Stimulated activated effector memory CD8-positive, alpha-beta T cell treated with anti-CD3 and anti-CD28 coated beads, Interleukin-12 subunit alpha, Interleukin-12 subunit beta, amount 100 ng/mL, for 72 hours (primary cell): ENCODE measurements around the gene CGN.
A peak's percentile ranks its signal among the peaks of the same experiment; 100 is the strongest.
"Not testable (repeated sequence)": the region's sequence is repeated elsewhere in the genome, so short reads cannot be mapped to it uniquely, and the experiment has no call there.

Experiments
- ATAC-seq: fragments of 150-1000 bp; cut with Tn5 transposase; 2 replicates; pipeline ENCODE4 v1.10.0; 2021
- DNase-seq, 2 donors: peaks; one replicate each; pipeline ENCODE4 v3.0.0; 2021 to 2022; ENCODE audit warnings: low spot score in 2 of 2
- H3K27ac Mint-ChIP-seq: one replicate; pipeline ENCODE4 v1.8.0; 2022; ENCODE audit warnings: mild to moderate bottlenecking, mixed read lengths
- H3K36me3 Mint-ChIP-seq: one replicate; pipeline ENCODE4 v1.8.0; 2022; ENCODE audit warnings: mild to moderate bottlenecking, mixed read lengths
- H3K4me1 Mint-ChIP-seq: one replicate; pipeline ENCODE4 v1.8.0; 2022; ENCODE audit warnings: mixed read lengths
- H3K4me3 Mint-ChIP-seq: one replicate; pipeline ENCODE4 v1.8.0; 2022; ENCODE audit warnings: mild to moderate bottlenecking, mixed read lengths
- H3K9me3 Mint-ChIP-seq: one replicate; pipeline ENCODE4 v1.8.0; 2022; ENCODE audit warnings: mixed read lengths

The CGN gene

GRCh38 chr1:151510020-151510405, 1.2 kb upstream of the CGN start:
- DNase-seq: no peak
- ATAC-seq: no peak
- no peaks in the 10 kb centered on the region for H3K9me3 Mint-ChIP-seq
- H3K4me3 Mint-ChIP-seq: peak overlapping the region; percentile 74
- H3K27ac Mint-ChIP-seq: no peak overlapping the region
- no peaks in the 10 kb centered on the region for H3K36me3 Mint-ChIP-seq
- peaks cover 33% of the 10 kb centered on the region for H3K4me1 Mint-ChIP-seq

- no peak for DNase-seq
- Mint-ChIP-seq H3K36me3 (no peaks in the 10 kb centered on the region), H3K9me3 (no peaks in the 10 kb centered on the region), H3K4me3 (peak overlapping the region; percentile 74), H3K4me1 (peaks cover 33% of the 10 kb centered on the region), H3K27ac (peak overlapping the region; percentile 21)
- no peak for ATAC-seq
Measured at GRCh38 chr1:151510614-151510956, 602 bp upstream of the CGN start.

DNA sequence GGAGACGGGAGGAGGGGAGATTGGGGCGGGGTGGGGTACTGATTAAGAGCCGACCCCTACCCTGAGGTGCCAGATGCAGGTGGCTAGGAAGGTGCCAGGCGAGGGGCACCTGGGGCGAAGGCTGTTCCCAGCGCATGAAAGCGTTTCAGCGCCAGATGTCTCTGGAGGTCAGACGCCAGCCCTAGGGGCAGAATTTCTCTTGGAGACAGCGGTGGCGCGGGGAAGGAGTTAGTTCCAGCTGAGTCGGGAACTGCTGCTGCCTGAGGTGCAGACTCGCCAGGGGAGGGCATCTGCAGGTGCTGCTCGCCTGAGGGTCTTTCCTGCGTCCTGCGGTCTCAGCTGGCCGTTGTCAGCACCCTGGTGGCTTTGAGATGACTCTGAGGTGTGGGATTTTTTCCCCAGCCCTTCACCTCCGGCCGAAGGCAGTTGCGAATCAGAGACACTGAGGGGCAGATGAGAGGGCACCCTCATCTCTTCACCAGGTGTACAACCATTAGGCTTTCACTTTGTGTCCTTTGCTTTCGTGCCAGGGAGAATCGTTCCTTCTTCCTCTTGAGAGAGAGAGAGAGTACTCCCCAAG, 539 bp downstream of the CGN start:
- Mint-ChIP-seq H3K27ac (peak overlapping the region; percentile 17), H3K4me1 (peaks cover 29% of the 10 kb centered on the region), H3K9me3 (no peaks in the 10 kb centered on the region), H3K4me3 (peak overlapping the region; percentile 74), H3K36me3 (no peaks in the 10 kb centered on the region)
- DNase-seq: no peak
- peak; percentile 35 for ATAC-seq

DNA sequence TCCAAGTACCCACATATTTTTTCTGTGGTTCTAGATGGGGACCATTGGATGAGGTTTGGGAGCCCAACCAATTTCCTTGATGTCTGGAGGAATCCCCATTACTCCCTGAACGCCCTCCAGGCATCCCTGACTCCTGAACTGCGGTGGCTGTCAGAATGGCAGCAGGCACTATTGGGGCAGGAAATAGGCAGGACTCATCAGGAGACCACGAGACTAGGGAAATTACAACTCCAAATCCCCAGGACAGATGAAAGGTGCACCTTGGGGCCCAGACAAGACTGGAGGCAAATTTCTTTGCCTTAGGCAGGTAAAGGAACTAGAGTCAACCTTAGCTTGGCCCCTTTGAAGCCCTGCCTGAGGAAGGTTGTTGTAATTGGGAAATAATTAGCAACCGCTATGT, 1.1 kb downstream of the CGN start:
- ATAC-seq (no peak), DNase-seq (no peak)
- Mint-ChIP-seq H3K36me3 (no peaks in the 10 kb centered on the region), H3K27ac (no peak overlapping the region), H3K4me1 (peaks cover 29% of the 10 kb centered on the region), H3K9me3 (no peaks in the 10 kb centered on the region), H3K4me3 (peak overlapping the region; percentile 74)

- H3K27ac Mint-ChIP-seq: no peak overlapping the region
- H3K4me3 Mint-ChIP-seq: peak overlapping the region; percentile 74
- no peaks in the 10 kb centered on the region for H3K36me3 Mint-ChIP-seq
- ATAC-seq: no peak
- H3K9me3 Mint-ChIP-seq: no peaks in the 10 kb centered on the region
- H3K4me1 Mint-ChIP-seq: peaks cover 29% of the 10 kb centered on the region
- no peak for DNase-seq
Measured at GRCh38 chr1:151512801-151513625, 1.8 kb downstream of the CGN start.

DNA sequence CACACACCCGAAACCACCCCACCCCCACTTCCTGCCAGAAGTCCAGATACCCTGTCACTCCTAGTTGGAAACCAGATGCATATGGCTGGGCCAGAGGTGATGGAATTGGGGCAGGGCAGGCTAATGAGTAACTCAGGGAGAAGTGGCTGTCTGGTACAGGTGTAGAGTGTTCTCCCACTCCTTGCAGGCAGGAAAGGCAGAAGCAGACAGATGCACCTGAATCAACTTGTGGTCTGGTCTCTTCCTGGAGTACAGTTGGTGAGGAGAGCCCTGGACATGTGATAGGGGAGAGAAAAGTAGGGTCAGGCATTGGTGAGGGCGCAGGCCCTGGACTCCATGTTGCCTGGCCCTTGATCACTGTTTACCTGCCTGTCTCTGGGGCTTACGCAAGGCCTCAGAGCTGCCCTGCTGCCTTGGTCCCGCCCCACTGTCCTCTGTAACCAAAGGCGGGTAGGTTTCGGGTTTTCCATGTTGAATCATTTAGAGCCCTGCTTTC, 2.5 kb downstream of the CGN start:
- Mint-ChIP-seq H3K4me1 (peaks cover 29% of the 10 kb centered on the region), H3K27ac (no peak overlapping the region), H3K4me3 (no peak overlapping the region), H3K36me3 (no peaks in the 10 kb centered on the region), H3K9me3 (no peaks in the 10 kb centered on the region)
- DNase-seq: no peak
- ATAC-seq: no peak

DNA sequence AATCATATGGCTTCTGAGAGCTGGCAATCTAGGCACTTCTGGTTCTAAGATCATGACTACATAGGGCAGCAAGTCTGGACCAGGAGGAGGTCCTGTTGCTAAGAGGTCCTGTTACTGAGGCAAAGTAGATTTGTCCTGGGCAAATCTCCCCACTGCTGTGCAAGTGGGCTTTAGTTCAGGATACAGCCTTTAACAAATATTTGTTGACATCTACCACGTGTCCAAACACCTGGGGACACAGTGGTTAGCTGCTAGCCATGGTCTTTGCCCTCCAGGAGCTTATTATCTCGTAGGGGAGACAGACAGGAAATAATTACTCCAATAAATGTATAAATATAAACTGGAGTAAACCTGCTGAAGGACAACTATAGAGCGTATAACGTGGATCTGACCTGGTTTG, 3.2 kb downstream of the CGN start:
- ATAC-seq (no peak), DNase-seq (no peak)
- no peak overlapping the region for H3K27ac Mint-ChIP-seq
- no peak overlapping the region for H3K4me3 Mint-ChIP-seq
- H3K36me3 Mint-ChIP-seq: no peaks in the 10 kb centered on the region
- no peaks in the 10 kb centered on the region for H3K9me3 Mint-ChIP-seq
- H3K4me1 Mint-ChIP-seq: peaks cover 29% of the 10 kb centered on the region

DNA sequence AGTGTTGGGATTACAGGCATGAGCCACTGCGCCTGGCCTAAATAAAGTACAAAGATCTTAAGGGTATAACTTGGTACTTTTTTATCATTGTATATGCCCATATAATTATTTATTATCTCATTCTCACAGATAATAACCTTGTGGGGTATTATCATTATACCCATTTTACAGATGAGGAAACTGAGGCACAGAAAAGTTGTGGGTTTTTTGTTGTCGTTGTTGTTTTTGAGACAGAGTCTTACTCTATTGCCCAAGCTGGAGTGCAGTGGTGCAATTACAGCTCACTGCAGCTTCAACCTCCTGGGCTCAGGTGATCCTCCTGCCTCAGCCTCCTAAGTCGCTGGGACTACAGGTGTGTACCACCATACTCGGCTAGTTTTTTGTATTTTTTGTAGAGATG, 4.1 kb downstream of the CGN start:
- no peak overlapping the region for H3K27ac Mint-ChIP-seq
- no peaks in the 10 kb centered on the region for H3K9me3 Mint-ChIP-seq
- no peaks in the 10 kb centered on the region for H3K36me3 Mint-ChIP-seq
- H3K4me1 Mint-ChIP-seq: peaks cover 29% of the 10 kb centered on the region
- ATAC-seq (no peak), DNase-seq (no peak)
- H3K4me3 Mint-ChIP-seq: no peak overlapping the region

DNA sequence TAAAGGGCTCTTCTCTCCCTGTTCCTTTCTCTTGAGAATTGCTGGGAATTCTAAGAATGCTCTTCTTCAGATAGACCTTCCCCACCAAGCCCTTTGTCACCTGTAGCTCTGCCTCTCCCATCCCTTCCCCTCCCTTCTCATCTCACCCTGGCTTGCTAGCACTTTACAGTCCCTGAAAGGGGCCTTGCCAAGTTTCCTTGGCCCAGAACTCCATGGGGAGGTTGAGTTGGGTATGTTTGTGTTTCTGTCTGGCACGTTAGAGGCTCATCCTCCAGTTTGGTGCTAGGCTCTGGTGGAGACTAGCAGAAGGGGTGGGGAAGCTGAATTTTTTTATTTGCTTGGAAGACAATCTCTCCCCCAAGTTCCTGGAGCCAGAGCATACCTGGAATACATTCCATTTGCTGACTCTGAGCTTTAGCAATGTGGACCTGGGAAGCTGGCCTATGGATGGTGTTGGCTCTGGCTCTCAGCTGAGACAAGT, 4.9 kb downstream of the CGN start:
- Mint-ChIP-seq H3K9me3 (no peaks in the 10 kb centered on the region), H3K27ac (no peak overlapping the region), H3K4me3 (no peak overlapping the region), H3K36me3 (no peaks in the 10 kb centered on the region), H3K4me1 (peaks cover 29% of the 10 kb centered on the region)
- no peak for DNase-seq
- ATAC-seq: no peak

- DNase-seq (no peak), ATAC-seq (no peak)
- no peaks in the 10 kb centered on the region for H3K36me3 Mint-ChIP-seq
- H3K27ac Mint-ChIP-seq: no peak overlapping the region
- no peaks in the 10 kb centered on the region for H3K9me3 Mint-ChIP-seq
- peaks cover 9% of the 10 kb centered on the region for H3K4me1 Mint-ChIP-seq
- no peak overlapping the region for H3K4me3 Mint-ChIP-seq
Measured at GRCh38 chr1:151518431-151518830, 7.2 kb downstream of the CGN start.

GRCh38 chr1:151518936-151519335, 7.7 kb downstream of the CGN start:
- no peak overlapping the region for H3K27ac Mint-ChIP-seq
- no peaks in the 10 kb centered on the region for H3K36me3 Mint-ChIP-seq
- no peaks in the 10 kb centered on the region for H3K9me3 Mint-ChIP-seq
- H3K4me1 Mint-ChIP-seq: peaks cover 4% of the 10 kb centered on the region
- ATAC-seq (no peak), DNase-seq (no peak)
- H3K4me3 Mint-ChIP-seq: no peak overlapping the region

DNA sequence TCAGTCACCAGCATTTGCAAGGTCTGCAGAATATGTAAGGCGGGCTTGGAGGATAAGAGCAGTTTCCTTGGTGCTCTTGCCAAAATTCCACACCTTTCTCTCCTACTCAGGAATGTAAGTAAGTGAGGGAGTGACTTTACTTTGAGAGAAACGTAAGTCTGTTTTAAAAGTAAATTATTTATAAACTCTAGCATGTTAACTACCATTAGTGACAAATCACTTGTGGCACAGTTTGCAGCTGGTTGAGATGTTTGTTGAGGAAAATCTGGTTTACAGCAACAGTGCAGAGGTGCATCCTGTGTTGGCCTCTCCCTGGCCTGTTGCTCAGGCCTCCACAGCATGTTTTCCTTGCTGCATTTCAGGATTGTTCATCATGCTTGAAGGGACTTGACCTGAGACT, 8.5 kb downstream of the CGN start:
- H3K27ac Mint-ChIP-seq: no peak overlapping the region
- no peak for DNase-seq

DNA sequence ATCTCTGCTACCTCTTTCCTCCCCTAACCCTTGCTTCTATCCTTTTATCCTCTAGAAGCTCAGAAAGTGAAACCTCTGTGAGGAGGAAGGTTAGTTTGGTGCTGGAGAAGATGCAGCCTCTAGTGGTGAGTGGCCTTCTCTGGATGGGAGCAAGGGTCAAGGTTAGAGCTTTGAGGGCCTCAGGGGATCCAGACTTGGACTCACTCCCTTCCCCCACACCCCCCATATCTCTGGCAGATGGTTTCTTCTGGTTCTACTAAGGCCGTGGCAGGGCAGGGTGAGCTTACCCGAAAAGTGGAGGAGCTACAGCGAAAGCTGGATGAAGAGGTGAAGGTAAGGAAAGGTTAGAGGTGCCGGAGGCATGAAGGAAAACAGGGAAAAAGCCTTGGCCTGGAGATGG, 9.2 kb downstream of the CGN start:
- H3K9me3 Mint-ChIP-seq: no peaks in the 10 kb centered on the region
- H3K27ac Mint-ChIP-seq: no peak overlapping the region
- ATAC-seq (no peak), DNase-seq (no peak)
- H3K36me3 Mint-ChIP-seq: no peaks in the 10 kb centered on the region
- no peaks in the 10 kb centered on the region for H3K4me1 Mint-ChIP-seq
- no peak overlapping the region for H3K4me3 Mint-ChIP-seq

More for the DNA sequence above, 8.5 kb downstream of the CGN start:
- Mint-ChIP-seq H3K4me3 (no peak overlapping the region), H3K36me3 (no peaks in the 10 kb centered on the region), H3K9me3 (no peaks in the 10 kb centered on the region), H3K4me1 (no peaks in the 10 kb centered on the region)
- ATAC-seq: no peak

GRCh38 chr1:151522427-151522826, 11.2 kb downstream of the CGN start:
- H3K4me3 Mint-ChIP-seq, ATAC-seq, H3K36me3 Mint-ChIP-seq, H3K9me3 Mint-ChIP-seq, H3K4me1 Mint-ChIP-seq, H3K27ac Mint-ChIP-seq, DNase-seq: not testable (repeated sequence)

- DNase-seq: no peak
- H3K36me3 Mint-ChIP-seq: no peaks in the 10 kb centered on the region
- ATAC-seq: no peak
- H3K4me3 Mint-ChIP-seq: no peak overlapping the region
- no peaks in the 10 kb centered on the region for H3K9me3 Mint-ChIP-seq
- H3K4me1 Mint-ChIP-seq: no peaks in the 10 kb centered on the region
- H3K27ac Mint-ChIP-seq: no peak overlapping the region
Measured at GRCh38 chr1:151523326-151523725, 12.1 kb downstream of the CGN start.

GRCh38 chr1:151524736-151525135, 13.5 kb downstream of the CGN start:
- Mint-ChIP-seq H3K9me3 (no peaks in the 10 kb centered on the region), H3K36me3 (no peaks in the 10 kb centered on the region), H3K4me1 (no peaks in the 10 kb centered on the region), H3K27ac (no peak overlapping the region), H3K4me3 (no peak overlapping the region)
- ATAC-seq: no peak
- DNase-seq: no peak
